HEK293 (cell line): ENCODE measurements around the gene KLF11.

ENCODE experiments used
- CTCF ChIA-PET: fragments of 350-600 bp; formaldehyde crosslinking; extraction: SDS; loops from one replicate; lab custom pipeline; 2021; ENCODE audit warnings: antibody characterized with exemption; lab: Yijun Ruan, JAX
- POLR2A ChIA-PET: fragments of 300-600 bp; formaldehyde crosslinking; extraction: SDS; loops from one replicate; lab custom pipeline; 2020; ENCODE audit warnings: antibody characterized with exemption, inconsistent platforms; lab: Yijun Ruan, JAX
- H3K27ac ChIP-seq: fragments of 200-500 bp; sonication (Bioruptor generic); 2 replicates; pipeline ENCODE4 v1.5.1; 2014; ENCODE audit warnings: low read depth, low read length, control low read depth, inconsistent platforms; ENCODE audit errors: extremely low read depth
- H3K36me3 ChIP-seq, 2 experiments: fragments of 200-500 bp in 1 of 2; sonication (Bioruptor generic) in 1 of 2; 1 replicate in 1 of 2; 2 replicates in 1 of 2; pipeline ENCODE4 v1.5.1; 2014 to 2017; ENCODE audit warnings: inconsistent platforms in 2 of 2, low read length in 2 of 2; ENCODE audit not compliant: control insufficient read depth in 2 of 2, insufficient read depth in 1 of 2
- H3K4me1 ChIP-seq: fragments of 200-500 bp; sonication (Bioruptor generic); 2 replicates; pipeline ENCODE4 v1.5.1; 2014; ENCODE audit warnings: mild to moderate bottlenecking, low read length, inconsistent platforms; ENCODE audit not compliant: control insufficient read depth, insufficient read depth
- H3K4me3 ChIP-seq: 2 replicates; pipeline ENCODE4 v1.5.1; 2011; ENCODE audit warnings: low read depth, mild to moderate bottlenecking, control low read depth, low read length, moderate library complexity
- H3K9me3 ChIP-seq: fragments of 200-500 bp; sonication (Bioruptor generic); 2 replicates; pipeline ENCODE4 v1.5.1; 2014; ENCODE audit warnings: low read depth, low read length, inconsistent platforms; ENCODE audit not compliant: control insufficient read depth, insufficient read depth
- BCL11B ChIP-seq: fragments of 450-650 bp; formaldehyde crosslinking; IDR thresholded peaks from 2 replicates; pipeline ENCODE4 v1.5.1; 2016; ENCODE audit warnings: low read depth, missing biosample characterization, missing genetic modification characterization
- GLIS1 ChIP-seq: fragments of 450-650 bp; formaldehyde crosslinking; IDR thresholded peaks from 2 replicates; pipeline ENCODE4 v1.5.1; 2016; ENCODE audit warnings: missing biosample characterization, missing genetic modification characterization
- HOXC10 ChIP-seq: sonication (generic); formaldehyde crosslinking; IDR thresholded peaks from 2 replicates; pipeline ENCODE4 v1.8.1; 2023; ENCODE audit warnings: mild to moderate bottlenecking, missing genetic modification reagents
- HOXD13 ChIP-seq: sonication (generic); formaldehyde crosslinking; IDR thresholded peaks from 2 replicates; pipeline ENCODE4 v1.8.0; 2022; ENCODE audit warnings: missing genetic modification reagents, borderline replicate concordance
- INSM2 ChIP-seq: fragments of 450-650 bp; formaldehyde crosslinking; IDR thresholded peaks from 2 replicates; pipeline ENCODE4 v1.5.1; 2016; ENCODE audit warnings: missing biosample characterization, missing genetic modification characterization
- KLF7 ChIP-seq: fragments of 450-650 bp; formaldehyde crosslinking; IDR thresholded peaks from 2 replicates; pipeline ENCODE4 v1.5.1; 2016; ENCODE audit warnings: missing biosample characterization, missing genetic modification characterization, borderline replicate concordance
- MEIS1 ChIP-seq: sonication (generic); formaldehyde crosslinking; IDR thresholded peaks from 2 replicates; pipeline ENCODE4 v1.8.1; 2022; ENCODE audit warnings: missing genetic modification reagents, mild to moderate bottlenecking, borderline replicate concordance
- PRDM2 ChIP-seq: fragments of 450-650 bp; formaldehyde crosslinking; IDR thresholded peaks from 2 replicates; pipeline ENCODE4 v1.5.1; 2016; ENCODE audit warnings: missing biosample characterization, missing genetic modification characterization, borderline replicate concordance
- SP2 ChIP-seq: fragments of 450-650 bp; formaldehyde crosslinking; IDR thresholded peaks from 2 replicates; pipeline ENCODE4 v1.5.1; 2016; ENCODE audit warnings: missing biosample characterization, missing genetic modification characterization
- SP3 ChIP-seq: fragments of 450-650 bp; formaldehyde crosslinking; IDR thresholded peaks from 2 replicates; pipeline ENCODE4 v1.5.1; 2016; ENCODE audit warnings: missing biosample characterization, missing genetic modification characterization
- YY2 ChIP-seq: fragments of 450-650 bp; formaldehyde crosslinking; IDR thresholded peaks from 2 replicates; pipeline ENCODE4 v1.5.1; 2016; ENCODE audit warnings: missing biosample characterization, missing genetic modification characterization
- ZBTB7A ChIP-seq: fragments of 450-650 bp; formaldehyde crosslinking; IDR thresholded peaks from 2 replicates; pipeline ENCODE4 v1.5.1; 2016; ENCODE audit warnings: low read depth, missing biosample characterization, missing genetic modification characterization
- ZNF184 ChIP-seq: fragments of 450-650 bp; IDR thresholded peaks from 2 replicates; pipeline ENCODE4 v1.5.1; 2018; ENCODE audit warnings: missing biosample characterization, mild to moderate bottlenecking, missing genetic modification characterization
- ZNF202 ChIP-seq: fragments of 450-650 bp; formaldehyde crosslinking; IDR thresholded peaks from 2 replicates; pipeline ENCODE4 v1.5.1; 2016; ENCODE audit warnings: missing biosample characterization, missing genetic modification characterization, borderline replicate concordance
- ZNF24 ChIP-seq: fragments of 450-650 bp; formaldehyde crosslinking; IDR thresholded peaks from 2 replicates; pipeline ENCODE4 v1.5.1; 2016; ENCODE audit warnings: missing biosample characterization, missing genetic modification characterization
- ZNF518A ChIP-seq: fragments of 450-650 bp; formaldehyde crosslinking; conservative IDR thresholded peaks from 2 replicates; pipeline ENCODE4 v1.5.1; 2016; ENCODE audit warnings: low read depth, missing biosample characterization, missing genetic modification characterization
- ZNF561 ChIP-seq: fragments of 450-650 bp; IDR thresholded peaks from 2 replicates; pipeline ENCODE4 v1.5.1; 2018; ENCODE audit warnings: missing biosample characterization, missing genetic modification characterization, borderline replicate concordance
- ZNF626 ChIP-seq: fragments of 450-650 bp; sonication (Bioruptor Pico); formaldehyde crosslinking; IDR thresholded peaks from 2 replicates; pipeline ENCODE4 v1.5.1; 2018; ENCODE audit warnings: missing biosample characterization, missing genetic modification characterization, inconsistent platforms
- ZNF670 ChIP-seq: fragments of 450-650 bp; formaldehyde crosslinking; IDR thresholded peaks from 2 replicates; pipeline ENCODE4 v1.5.1; 2016; ENCODE audit warnings: missing biosample characterization, missing genetic modification characterization, low read depth
- ZNF677 ChIP-seq: fragments of 450-650 bp; IDR thresholded peaks from 2 replicates; pipeline ENCODE4 v1.5.0; 2018; ENCODE audit warnings: missing biosample characterization, mild to moderate bottlenecking, missing genetic modification characterization, moderate library complexity
- ZNF692 ChIP-seq: fragments of 450-650 bp; formaldehyde crosslinking; IDR thresholded peaks from 2 replicates; pipeline ENCODE4 v1.5.1; 2016; ENCODE audit warnings: missing biosample characterization, missing genetic modification characterization
- ZNF791 ChIP-seq: fragments of 450-650 bp; formaldehyde crosslinking; IDR thresholded peaks from 2 replicates; pipeline ENCODE4 v1.5.1; 2016; ENCODE audit warnings: missing biosample characterization, missing genetic modification characterization
- ZNF830 ChIP-seq: fragments of 450-650 bp; IDR thresholded peaks from 2 replicates; pipeline ENCODE4 v1.5.0; 2018; ENCODE audit warnings: missing biosample characterization, missing genetic modification characterization, low read depth, mild to moderate bottlenecking, moderate library complexity

Gene KLF11

GRCh38 chr2:9996321-9996720 lies 47.0 kb upstream of the KLF11 start:
- H3K27ac ChIP-seq, result no peak overlapping the region
- H3K36me3 ChIP-seq, result peaks cover 18 to 79% of the 10 kb centered on the region in 2 experiments
- ChIA-PET CTCF (interaction anchor here (0.7 to 1.9 kb wide), 4 partner anchors 12 to 183 kb away, joined by 3 to 11 read pairs (median 3); no protein-coding TSS in a partner anchor), POLR2A (no interaction called here)
- H3K4me3 ChIP-seq, result no peak overlapping the region
- H3K9me3 ChIP-seq, result no peaks in the 10 kb centered on the region
- TF ChIP-seq ZNF561 (tag by site-specific recombination) (no peak), PRDM2 (tag by site-specific recombination) (no peak), ZNF24 (tag by site-specific recombination) (no peak), BCL11B (no peak), ZNF670 (tag by site-specific recombination) (no peak), ZNF184 (no peak), MEIS1 (CRISPR knock-in tag) (no peak), SP2 (tag by site-specific recombination) (no peak), GLIS1 (tag by site-specific recombination) (no peak), ZNF791 (tag by site-specific recombination) (no peak), ZNF626 (tag by site-specific recombination) (no peak), INSM2 (no peak), ZNF677 (tag by site-specific recombination) (no peak), SP3 (no peak), ZNF202 (tag by site-specific recombination) (no peak), ZNF830 (tag by site-specific recombination) (no peak), HOXD13 (CRISPR knock-in tag) (no peak), HOXC10 (CRISPR knock-in tag) (no peak)
- H3K4me1 ChIP-seq, result no peaks in the 10 kb centered on the region

- POLR2A ChIA-PET, result no interaction called here
- no peak overlapping the region for H3K27ac ChIP-seq
- no peak for TF ChIP-seq KLF7 (tag by site-specific recombination)
- no peak for TF ChIP-seq ZNF518A (tag by site-specific recombination)
- no peak for TF ChIP-seq ZNF692
- TF ChIP-seq YY2 (tag by site-specific recombination), result no peak
- TF ChIP-seq ZBTB7A (tag by site-specific recombination), result no peak
Measured at GRCh38 chr2:9997936-9998335, 45.4 kb upstream of the KLF11 start.

More at GRCh38 chr2:9997936-9998335, 45.4 kb upstream of the KLF11 start:
- CTCF ChIA-PET, result interaction anchor here (0.6 to 0.8 kb wide), 2 partner anchors 14 to 52 kb away, joined by 3 read pairs; no protein-coding TSS in a partner anchor
- peaks cover 18 to 66% of the 10 kb centered on the region in 2 experiments for H3K36me3 ChIP-seq
- no peak overlapping the region for H3K4me3 ChIP-seq
- no peaks in the 10 kb centered on the region for H3K4me1 ChIP-seq
- no peaks in the 10 kb centered on the region for H3K9me3 ChIP-seq
